H1 (cell line): ENCODE data around the gene CES3. TPM values are rescaled to one million over a fixed set of nuclear protein-coding genes. Genes with fewer than 3 reads are reported as not detected.

Source experiments
- CTCF ChIA-PET: fragments of 300-600 bp; sonication (Branson Sonifier 250); formaldehyde crosslinking; loops from one replicate; lab custom pipeline; 2021; ENCODE audit not compliant: partially characterized antibody; lab: Charles Lee
- POLR2A ChIA-PET: fragments of 300-600 bp; sonication (Branson Sonifier 250); formaldehyde crosslinking; loops from one replicate; lab custom pipeline; 2021; ENCODE audit warnings: inconsistent platforms; ENCODE audit not compliant: partially characterized antibody; lab: Charles Lee
- DNase-seq, 2 experiments: peaks; one replicate each; pipeline versions ENCODE4 v3.0.0 to v3.0.0-alpha.2; 2010 to 2022; ENCODE audit warnings: low spot score in 2 of 2, low read depth in 1 of 2, mixed read lengths in 1 of 2
- FAIRE-seq: peaks from 2 replicates; lab custom pipeline; 2011; peaks lifted over from hg19 to GRCh38; lab: Jason Lieb, UNC
- H2AFZ ChIP-seq: 2 replicates; pipeline ENCODE4 v1.8.1; 2012; ENCODE audit warnings: low read length, inconsistent platforms
- H2AK5ac ChIP-seq: 2 replicates; pipeline ENCODE4 v1.6.1; 2013; ENCODE audit warnings: low read depth, low read length
- H2BK120ac ChIP-seq: replicated peaks from 2 replicates; pipeline ENCODE3; 2013; ENCODE audit warnings: low read depth, low read length, inconsistent platforms
- H2BK12ac ChIP-seq: 2 replicates; pipeline ENCODE4 v1.6.1; 2013; ENCODE audit warnings: low read depth, low read length
- H2BK15ac ChIP-seq: 2 replicates; pipeline ENCODE4 v1.6.1; 2013; ENCODE audit warnings: low read length
- H2BK20ac ChIP-seq: 2 replicates; pipeline ENCODE4 v1.6.1; 2013; ENCODE audit warnings: low read length
- H2BK5ac ChIP-seq: 2 replicates; pipeline ENCODE4 v1.6.1; 2013; ENCODE audit warnings: low read depth, low read length
- H3K14ac ChIP-seq: 2 replicates; pipeline ENCODE4 v1.6.1; 2013; ENCODE audit warnings: inconsistent platforms; ENCODE audit not compliant: insufficient read length
- H3K18ac ChIP-seq: 2 replicates; pipeline ENCODE4 v1.6.1; 2013; ENCODE audit warnings: low read length; ENCODE audit errors: extremely low read depth
- H3K23ac ChIP-seq: 2 replicates; pipeline ENCODE4 v1.6.1; 2013; ENCODE audit warnings: inconsistent platforms; ENCODE audit not compliant: insufficient read length
- H3K23me2 ChIP-seq: 2 replicates; pipeline ENCODE4 v1.6.1; 2013; ENCODE audit warnings: low read depth, low read length
- H3K27ac ChIP-seq: 2 replicates; pipeline ENCODE4 v1.6.1; 2011; ENCODE audit warnings: low read depth, low read length, inconsistent platforms
- H3K27me3 ChIP-seq, 4 experiments: replicated peaks in 1 of 4; 1 replicate in 1 of 4; 2 replicates in 3 of 4; pipeline versions ENCODE4 v1.6.1 to v1.8.1; 2011 to 2013; ENCODE audit warnings: low read length in 3 of 4, mild to moderate bottlenecking in 3 of 4, inconsistent platforms in 2 of 4, mixed read lengths in 2 of 4, moderate library complexity in 1 of 4; ENCODE audit not compliant: control insufficient read depth in 3 of 4, insufficient read depth in 3 of 4; ENCODE audit errors: extremely low read depth in 1 of 4
- H3K36me3 ChIP-seq, 4 experiments: 2 replicates each; pipeline versions ENCODE4 v1.6.1 to v1.8.1; 2011 to 2013; ENCODE audit warnings: mild to moderate bottlenecking in 4 of 4, low read length in 3 of 4, moderate library complexity in 2 of 4, control low read depth in 1 of 4, inconsistent platforms in 1 of 4; ENCODE audit not compliant: insufficient read depth in 4 of 4, control insufficient read depth in 2 of 4
- H3K4ac ChIP-seq: replicated peaks from 2 replicates; pipeline ENCODE3; 2013; ENCODE audit warnings: low read length, low read depth, mixed read lengths, inconsistent platforms; ENCODE audit not compliant: insufficient read length
- H3K4me1 ChIP-seq, 4 experiments: replicated peaks in 1 of 4; 1 replicate in 1 of 4; 2 replicates in 3 of 4; pipeline versions ENCODE4 v1.6.1 to v1.8.1; 2011 to 2013; ENCODE audit warnings: low read length in 3 of 4, inconsistent platforms in 2 of 4, mixed read lengths in 1 of 4; ENCODE audit not compliant: insufficient read depth in 4 of 4, control insufficient read depth in 3 of 4
- H3K4me2 ChIP-seq, 2 experiments: 2 replicates each; pipeline versions ENCODE4 v1.6.1 to v1.8.1; 2011 to 2013; ENCODE audit warnings: low read depth in 2 of 2, low read length in 2 of 2, control low read depth in 1 of 2, inconsistent platforms in 1 of 2, mild to moderate bottlenecking in 1 of 2; ENCODE audit not compliant: insufficient read depth in 1 of 2
- H3K4me3 ChIP-seq, 4 experiments: fragments of 200-600, 300-600 bp in 1 of 4; sonication (generic), shearing (Covaris generic), sonication (Bioruptor Twin) in 1 of 4; 2 replicates each; pipeline versions ENCODE4 v1.5.1 to v1.8.1; 2011 to 2016; ENCODE audit warnings: low read length in 4 of 4, low read depth in 3 of 4, control low read depth in 2 of 4, inconsistent platforms in 2 of 4, mild to moderate bottlenecking in 2 of 4, mixed read lengths in 1 of 4, moderate library complexity in 1 of 4; ENCODE audit not compliant: insufficient read depth in 2 of 4; ENCODE audit errors: extremely low read depth in 1 of 4
- H3K56ac ChIP-seq: replicated peaks from 2 replicates; pipeline ENCODE3; 2013; ENCODE audit warnings: low read depth, mild to moderate bottlenecking, mixed read lengths, low read length, inconsistent platforms; ENCODE audit not compliant: insufficient read length
- H3K79me1 ChIP-seq: 2 replicates; pipeline ENCODE4 v1.6.1; 2013; ENCODE audit warnings: low read depth, low read length, control low read depth
- H3K79me2 ChIP-seq, 2 experiments: 2 replicates each; pipeline versions ENCODE4 v1.6.1 to v1.8.1; 2012 to 2013; ENCODE audit warnings: low read length in 2 of 2, mild to moderate bottlenecking in 2 of 2, inconsistent platforms in 1 of 2; ENCODE audit not compliant: insufficient read depth in 2 of 2, control insufficient read depth in 1 of 2
- H3K9ac ChIP-seq, 4 experiments: replicated peaks in 1 of 4; 1 replicate in 1 of 4; 2 replicates in 3 of 4; pipeline versions ENCODE4 v1.6.1 to v1.8.1; 2011 to 2013; ENCODE audit warnings: low read depth in 3 of 4, low read length in 3 of 4, control low read depth in 2 of 4, mild to moderate bottlenecking in 2 of 4, moderate library complexity in 2 of 4, inconsistent platforms in 1 of 4; ENCODE audit errors: extremely low read depth in 1 of 4
- H3K9me3 ChIP-seq, 2 experiments: 2 replicates each; pipeline versions ENCODE4 v1.6.1 to v1.8.1; 2012 to 2013; ENCODE audit warnings: mild to moderate bottlenecking in 2 of 2, moderate library complexity in 2 of 2, control low read depth in 1 of 2, inconsistent platforms in 1 of 2, low read depth in 1 of 2, low read length in 1 of 2, mixed read lengths in 1 of 2; ENCODE audit not compliant: insufficient read depth in 2 of 2
- H4K20me1 ChIP-seq, 2 experiments: replicated peaks in 1 of 2; 2 replicates each; pipeline versions ENCODE3 to v1.8.1; 2011 to 2013; ENCODE audit warnings: inconsistent platforms in 2 of 2, low read length in 2 of 2, mild to moderate bottlenecking in 1 of 2; ENCODE audit not compliant: insufficient read depth in 2 of 2, control insufficient read depth in 1 of 2
- H4K5ac ChIP-seq: 2 replicates; pipeline ENCODE4 v1.6.1; 2013; ENCODE audit warnings: low read length, low read depth, mixed read lengths, inconsistent platforms; ENCODE audit not compliant: insufficient read length
- H4K8ac ChIP-seq: 2 replicates; pipeline ENCODE4 v1.8.0; 2013; ENCODE audit warnings: mild to moderate bottlenecking, moderate library complexity, low read length, inconsistent platforms; ENCODE audit not compliant: insufficient read depth; ENCODE audit errors: extremely low read depth
- H4K91ac ChIP-seq: replicated peaks from 2 replicates; pipeline ENCODE3; 2013; ENCODE audit warnings: low read length, mixed read lengths, inconsistent platforms; ENCODE audit not compliant: insufficient read length
- CHD1 ChIP-seq: IDR thresholded peaks from 2 replicates; pipeline ENCODE4 v1.6.1; 2012; ENCODE audit warnings: low read depth, low read length, improper control_type of control experiment
- JUN ChIP-seq: IDR thresholded peaks from 2 replicates; pipeline ENCODE4 v1.6.1; 2011; ENCODE audit warnings: low read depth, mild to moderate bottlenecking, improper control_type of control experiment, low read length
- KDM1A ChIP-seq: fragments of 200-600, 300-600 bp; sonication (generic); IDR thresholded peaks from 2 replicates; pipeline ENCODE4 v1.7.1; 2016; ENCODE audit warnings: mild to moderate bottlenecking, low read length, borderline replicate concordance
- POU5F1 ChIP-seq: IDR thresholded peaks from 2 replicates; pipeline ENCODE4 v1.6.1; 2011; ENCODE audit warnings: low read depth, mild to moderate bottlenecking, low read length, moderate library complexity
- SP1 ChIP-seq: IDR thresholded peaks from 2 replicates; pipeline ENCODE4 v1.6.1; 2011; ENCODE audit warnings: low read depth, low read length
- TAF1 ChIP-seq: IDR thresholded peaks from 2 replicates; pipeline ENCODE4 v1.6.1; 2011; ENCODE audit warnings: mild to moderate bottlenecking, low read depth, low read length
- WGBS, 2 experiments: shearing (Covaris generic) in 1 of 2; methylation state at CpG; one replicate each; pipeline versions ENCODE4 v1.1.6 to v1.1.7; 2013 to 2015; ENCODE audit warnings: low lambda C conversion rate in 2 of 2, mixed read lengths in 2 of 2, inconsistent platforms in 1 of 2, low coverage in 1 of 2, missing lambda C conversion rate in 1 of 2; ENCODE audit not compliant: insufficient replicate concordance in 2 of 2, insufficient coverage in 1 of 2, insufficient read length in 1 of 2; ENCODE audit errors: extremely low coverage in 1 of 2, missing lambda C conversion rate in 1 of 2; 5-methylcytosine and 5-hydroxymethylcytosine counted together
- polyA plus RNA-seq, 7 experiments: library from polyadenylated mRNA; depleted of rRNA in 3 of 7; stranded (reverse) in 5 of 7; unstranded in 2 of 7; fragments of >200 nt in 5 of 7; fragments of 200-250 nt in 2 of 7; gene quantifications; 1 replicate in 5 of 7; 2 replicates in 1 of 7; 4 replicates in 1 of 7; pipeline versions ENCODE4 v1.2.1 to v1.2.3, GENCODE V29; 2011 to 2013; ENCODE audit warnings: missing spikeins in 2 of 7, mixed read lengths in 2 of 7
- total RNA-seq: library from RNA; stranded (reverse); fragmentation: NEBNext Ultra II Directional; extraction: Animal tissue kit (Norgen Biotek cat#: 25700); gene quantifications from 2 replicates; pipeline ENCODE4 v1.2.1, GENCODE V29; 2021

The CES3 gene
- total and polyA plus RNA-seq, 2 of the 8 experiments (the other 6 are each of a cell fraction or from before 2014, with no cell fraction given): 1.6 to 2.2 TPM

- Histone ChIP-seq H3K27ac (no peak overlapping the region), H3K9ac (no peak overlapping the region), H2BK12ac (no peak overlapping the region), H2BK5ac (no peak overlapping the region), H3K4me3 (no peak overlapping the region), H2BK20ac (no peak overlapping the region), H3K4me2 (no peak overlapping the region; a peak in 1 of 4 replicates), H3K27me3 (peaks cover 14 to 46% (median 37%) of the 10 kb centered on the region in 4 experiments; a peak in 6 of 7 replicates), H2AFZ (no peak overlapping the region), H3K4ac (no peak overlapping the region), H3K23ac (no peak overlapping the region), H3K79me2 (no peaks in the 10 kb centered on the region), H4K20me1 (no peaks in the 10 kb centered on the region), H2BK120ac (no peak overlapping the region), H3K4me1 (peaks cover 0 to 8% (median under 1%) of the 10 kb centered on the region in 4 experiments; a peak in 4 of 7 replicates), H3K23me2 (peaks cover 4% of the 10 kb centered on the region; the same call in 1 of the 2 replicates), H4K5ac (no peak overlapping the region), H3K36me3 (no peaks in the 10 kb centered on the region), H3K56ac (no peak overlapping the region), H3K9me3 (no peaks in the 10 kb centered on the region), H3K14ac (no peak overlapping the region), H3K79me1 (peaks cover 2% of the 10 kb centered on the region; the same call in 1 of the 2 replicates), H3K18ac (no peak overlapping the region), H4K8ac (no peak overlapping the region), H2BK15ac (no peak overlapping the region), H4K91ac (no peak overlapping the region), H2AK5ac (no peak overlapping the region)
- ChIA-PET POLR2A (interaction anchor here (0.6 to 1.4 kb wide), 2 partner anchors 12 to 82 kb away, joined by 3 to 5 read pairs; no protein-coding TSS in a partner anchor), CTCF (interaction anchor here (0.9 to 27.5 kb wide), 5 partner anchors 24 to 273 kb away, joined by 3 to 1009 read pairs (median 3); partner anchors contain the start of genes CDH16 and PDP2)
- no peak for TF ChIP-seq CHD1
- TF ChIP-seq TAF1: no peak
- no peak for TF ChIP-seq SP1
- TF ChIP-seq JUN: no peak
- TF ChIP-seq POU5F1: no peak
- no peak for TF ChIP-seq KDM1A
- FAIRE-seq: no peak
- DNase-seq: no peak
- 91% methylated on average over 3 of the region's 3 CpGs; no CpG with 5 or more reads in 1 of the 2 experiments for WGBS, 2 experiments
These were observed 37.2 kb upstream of the CES3 start for GRCh38 chr16:66923866-66924265.
